OCI-LY3 (cell line): ENCODE results near the gene TSPAN12.

Source experiments
- EZH2phosphoT487 ChIP-seq: fragments of 200-600 bp; shearing (Covaris generic); IDR thresholded peaks from 2 replicates; pipeline ENCODE4 v1.6.1; 2018; ENCODE audit warnings: antibody characterized with exemption, mixed run types, low read depth
- TF ChIP-seq, protein P1 (sequence below): fragments of 200-600, 300-600 bp; sonication (generic); IDR thresholded peaks from 2 replicates; pipeline ENCODE4 v1.5.1; 2014; ENCODE audit warnings: antibody characterized with exemption, low read length, low read depth

DNA sequence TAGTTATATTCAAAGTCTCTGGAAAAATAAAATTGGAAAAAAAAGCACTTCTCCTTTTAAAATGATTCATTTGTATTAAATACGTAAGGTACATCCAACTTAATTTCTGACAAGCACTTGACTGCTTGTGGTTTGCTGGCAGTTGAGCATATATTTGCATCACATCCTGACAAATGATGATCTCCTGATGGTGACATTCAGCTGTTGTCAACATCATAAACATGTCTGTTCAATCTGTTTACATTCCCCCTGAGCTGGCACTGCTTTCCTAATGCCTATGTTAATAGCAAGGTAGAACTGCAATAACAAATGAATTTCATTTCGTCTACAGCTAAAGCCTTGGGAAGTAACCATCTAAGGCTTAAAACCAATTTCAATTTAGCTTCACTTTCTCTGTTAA, 24.4 kb downstream of the TSPAN12 start:
- TF ChIP-seq, protein P1, sequence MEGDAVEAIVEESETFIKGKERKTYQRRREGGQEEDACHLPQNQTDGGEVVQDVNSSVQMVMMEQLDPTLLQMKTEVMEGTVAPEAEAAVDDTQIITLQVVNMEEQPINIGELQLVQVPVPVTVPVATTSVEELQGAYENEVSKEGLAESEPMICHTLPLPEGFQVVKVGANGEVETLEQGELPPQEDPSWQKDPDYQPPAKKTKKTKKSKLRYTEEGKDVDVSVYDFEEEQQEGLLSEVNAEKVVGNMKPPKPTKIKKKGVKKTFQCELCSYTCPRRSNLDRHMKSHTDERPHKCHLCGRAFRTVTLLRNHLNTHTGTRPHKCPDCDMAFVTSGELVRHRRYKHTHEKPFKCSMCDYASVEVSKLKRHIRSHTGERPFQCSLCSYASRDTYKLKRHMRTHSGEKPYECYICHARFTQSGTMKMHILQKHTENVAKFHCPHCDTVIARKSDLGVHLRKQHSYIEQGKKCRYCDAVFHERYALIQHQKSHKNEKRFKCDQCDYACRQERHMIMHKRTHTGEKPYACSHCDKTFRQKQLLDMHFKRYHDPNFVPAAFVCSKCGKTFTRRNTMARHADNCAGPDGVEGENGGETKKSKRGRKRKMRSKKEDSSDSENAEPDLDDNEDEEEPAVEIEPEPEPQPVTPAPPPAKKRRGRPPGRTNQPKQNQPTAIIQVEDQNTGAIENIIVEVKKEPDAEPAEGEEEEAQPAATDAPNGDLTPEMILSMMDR, result no peak
- no peak for TF ChIP-seq EZH2phosphoT487
